NT2/D1 (cell line): ENCODE data around the gene HACD2.

Experiments
- SUZ12 ChIP-seq: IDR thresholded peaks from 2 replicates; pipeline ENCODE4 v1.6.1; 2011; ENCODE audit not compliant: insufficient read length, insufficient read depth; ENCODE audit errors: extremely low read depth
- YY1 ChIP-seq: IDR thresholded peaks from 2 replicates; pipeline ENCODE4 v1.6.1; 2011; ENCODE audit not compliant: insufficient read length, insufficient read depth

- no peak for TF ChIP-seq YY1
- TF ChIP-seq SUZ12 = no peak
These were observed 103.0 kb downstream of the HACD2 start for GRCh38 chr3:123481722-123482457.
